IPS-15b (cell line): Measurements from ENCODE around the gene CAPS2.
"Not testable (repeated sequence)": the region's sequence is repeated elsewhere in the genome, so short reads cannot be mapped to it uniquely, and the experiment has no call there.

Experiments
- H3K27me3 ChIP-seq: one replicate; pipeline ENCODE4 v1.6.1; 2013; ENCODE audit warnings: low read length; ENCODE audit not compliant: control insufficient read depth, insufficient read depth
- H3K36me3 ChIP-seq: one replicate; pipeline ENCODE4 v1.6.1; 2013; ENCODE audit warnings: low read length; ENCODE audit not compliant: control insufficient read depth, insufficient read depth
- H3K4me1 ChIP-seq: one replicate; pipeline ENCODE4 v1.6.1; 2013; ENCODE audit warnings: mild to moderate bottlenecking, low read length; ENCODE audit not compliant: control insufficient read depth, insufficient read depth
- H3K4me3 ChIP-seq: one replicate; pipeline ENCODE4 v1.5.1; 2013; ENCODE audit warnings: low read depth, low read length
- H3K9ac ChIP-seq: one replicate; pipeline ENCODE4 v1.6.1; 2013; ENCODE audit warnings: low read depth, mild to moderate bottlenecking, low read length
- H3K9me3 ChIP-seq: one replicate; pipeline ENCODE4 v1.6.1; 2013; ENCODE audit warnings: mild to moderate bottlenecking, low read length; ENCODE audit not compliant: control insufficient read depth, insufficient read depth

Gene CAPS2

DNA sequence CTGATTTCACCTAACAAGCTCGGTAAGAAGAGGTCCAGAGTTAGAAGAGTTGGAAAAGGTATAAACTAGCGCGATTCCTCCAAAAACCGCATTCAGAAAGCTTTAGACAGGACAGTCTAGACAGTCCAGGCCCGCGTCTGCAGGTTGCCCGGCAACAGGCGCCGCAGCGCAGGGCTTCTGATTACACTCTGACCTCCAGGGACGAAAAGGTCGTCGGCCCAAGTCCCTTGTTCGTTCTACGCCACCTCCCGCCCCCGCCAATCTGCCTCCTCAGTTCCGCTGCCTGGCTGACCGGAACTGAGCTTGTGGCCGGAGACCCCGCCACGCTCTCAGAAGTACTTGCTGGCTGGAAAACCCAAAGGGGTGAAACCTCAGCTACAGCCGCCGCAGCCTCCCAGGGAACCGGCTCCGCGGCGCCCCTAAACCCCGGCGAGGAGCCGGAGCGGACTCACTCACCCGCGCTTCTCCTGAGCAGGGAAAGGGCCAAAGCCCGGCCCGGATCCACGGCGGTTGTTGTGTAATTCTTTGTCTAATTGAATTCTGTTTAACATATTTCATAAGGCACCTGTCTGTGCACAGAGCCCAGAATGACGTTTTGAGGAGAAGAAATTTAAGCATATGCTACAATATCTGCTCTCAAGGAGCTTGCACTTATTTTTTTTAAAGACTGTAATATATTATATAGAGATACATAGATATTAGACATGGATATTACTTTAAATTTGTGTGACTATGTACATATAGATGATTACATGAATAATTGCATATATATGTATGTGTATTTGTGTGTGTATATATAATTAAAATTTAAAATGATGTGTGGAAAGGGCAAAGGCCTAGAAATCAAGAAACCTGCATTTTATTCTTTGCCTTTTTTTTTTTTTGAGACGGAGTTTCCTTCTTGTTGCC is at the start of gene CAPS2:
TSS of gene CAPS2 (minus strand) at position 407 of the 909 bp plus-strand sequence. CDS start 3,826 bp downstream, outside the sequence.
- peak within 1 kb of the TSS; percentile 81 for H3K4me3 ChIP-seq
- no peaks in the 10 kb centered on the region for H3K36me3 ChIP-seq
- H3K9me3 ChIP-seq, result no peaks in the 10 kb centered on the region
- H3K27me3 ChIP-seq, result no peaks in the 10 kb centered on the region
- no peaks in the 10 kb centered on the region for H3K4me1 ChIP-seq
- peak within 1 kb of the TSS; percentile 38 for H3K9ac ChIP-seq

DNA sequence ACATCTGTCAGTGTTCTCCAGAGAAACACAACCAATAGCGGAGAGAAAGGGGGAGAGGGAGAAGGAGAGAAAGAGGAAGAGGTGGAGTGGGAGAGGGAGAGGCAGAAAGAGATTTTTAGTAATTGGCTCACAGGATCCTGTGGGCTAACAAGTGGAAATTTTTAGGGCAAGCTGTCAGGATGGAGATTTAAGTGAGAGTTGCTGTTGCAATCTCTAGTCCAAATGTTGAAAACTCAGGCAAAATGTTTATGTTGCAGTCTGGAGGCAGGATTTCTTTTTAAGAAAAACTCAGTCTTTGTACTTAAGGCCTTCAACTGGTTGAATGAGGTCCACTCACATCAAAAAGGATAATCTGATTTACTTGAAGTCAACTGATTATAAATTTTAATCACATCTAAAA is 48.2 kb upstream of the CAPS2 start:
- no peaks in the 10 kb centered on the region for H3K9me3 ChIP-seq
- no peaks in the 10 kb centered on the region for H3K4me1 ChIP-seq
- H3K27me3 ChIP-seq, result no peaks in the 10 kb centered on the region
- H3K36me3 ChIP-seq, result no peaks in the 10 kb centered on the region
- no peak overlapping the region for H3K4me3 ChIP-seq
- H3K9ac ChIP-seq, result no peak overlapping the region

GRCh38 chr12:75374971-75375370 is 44.8 kb upstream of the CAPS2 start:
- no peak overlapping the region for H3K4me3 ChIP-seq
- no peaks in the 10 kb centered on the region for H3K27me3 ChIP-seq
- H3K9ac ChIP-seq, result no peak overlapping the region
- H3K9me3 ChIP-seq, result no peaks in the 10 kb centered on the region
- no peaks in the 10 kb centered on the region for H3K4me1 ChIP-seq
- H3K36me3 ChIP-seq, result no peaks in the 10 kb centered on the region

GRCh38 chr12:75366629-75367028 is 36.5 kb upstream of the CAPS2 start:
- H3K27me3 ChIP-seq, result no peaks in the 10 kb centered on the region
- H3K4me3 ChIP-seq, result no peak overlapping the region
- H3K9me3 ChIP-seq, result no peaks in the 10 kb centered on the region
- no peaks in the 10 kb centered on the region for H3K36me3 ChIP-seq
- no peak overlapping the region for H3K9ac ChIP-seq
- peaks cover 2% of the 10 kb centered on the region for H3K4me1 ChIP-seq

GRCh38 chr12:75364919-75365318 is 34.8 kb upstream of the CAPS2 start:
- H3K9ac ChIP-seq, result no peak overlapping the region

DNA sequence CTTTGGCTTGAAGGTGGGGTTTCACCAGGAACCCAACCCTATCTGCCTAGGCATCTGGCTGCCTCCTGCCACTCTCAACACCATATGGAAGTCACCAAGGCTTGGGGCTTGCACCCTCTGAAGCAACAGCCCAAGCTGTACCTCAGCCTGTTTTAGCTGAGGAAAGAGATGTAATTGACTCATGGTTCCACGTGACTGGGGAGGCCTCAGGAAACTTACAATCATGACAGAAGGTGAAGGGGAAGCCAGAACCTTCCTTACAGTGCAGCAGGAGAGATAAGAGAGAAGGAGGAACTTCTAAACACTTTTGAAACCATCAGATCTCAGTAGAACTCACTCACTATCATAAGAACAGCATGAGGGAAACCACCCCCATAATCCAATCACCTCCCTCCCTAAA is 31.3 kb upstream of the CAPS2 start:
- Histone ChIP-seq H3K9ac (no peak overlapping the region), H3K4me1 (peaks cover 2% of the 10 kb centered on the region), H3K9me3 (no peaks in the 10 kb centered on the region), H3K27me3 (no peaks in the 10 kb centered on the region), H3K4me3 (no peak overlapping the region), H3K36me3 (no peaks in the 10 kb centered on the region)

More at GRCh38 chr12:75364919-75365318, 34.8 kb upstream of the CAPS2 start:
- Histone ChIP-seq H3K9me3 (no peaks in the 10 kb centered on the region), H3K4me1 (peaks cover 2% of the 10 kb centered on the region), H3K4me3 (no peak overlapping the region), H3K27me3 (no peaks in the 10 kb centered on the region), H3K36me3 (no peaks in the 10 kb centered on the region)

DNA sequence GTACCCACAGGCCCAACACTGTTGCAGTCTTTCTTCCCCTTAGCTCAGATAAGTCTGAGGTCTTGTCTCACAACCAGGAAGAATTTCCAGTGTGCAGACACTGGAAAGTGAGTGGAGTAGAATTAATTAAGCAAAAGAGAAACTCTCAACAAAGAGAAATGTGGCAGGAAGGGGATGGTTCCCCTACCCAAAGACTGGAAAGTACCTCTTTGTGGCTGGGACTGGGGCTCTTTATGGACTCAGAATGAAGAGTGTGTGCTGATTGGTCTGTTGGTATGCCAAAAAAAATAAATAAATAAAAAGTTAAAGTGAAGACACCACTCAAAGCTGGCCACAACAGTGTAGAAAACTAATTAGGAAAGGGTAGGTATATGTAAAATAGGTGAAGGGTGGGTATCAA is 30.8 kb upstream of the CAPS2 start:
- H3K36me3 ChIP-seq, result no peaks in the 10 kb centered on the region
- no peaks in the 10 kb centered on the region for H3K4me1 ChIP-seq
- no peaks in the 10 kb centered on the region for H3K9me3 ChIP-seq
- H3K4me3 ChIP-seq, result no peak overlapping the region
- H3K27me3 ChIP-seq, result no peaks in the 10 kb centered on the region
- no peak overlapping the region for H3K9ac ChIP-seq

DNA sequence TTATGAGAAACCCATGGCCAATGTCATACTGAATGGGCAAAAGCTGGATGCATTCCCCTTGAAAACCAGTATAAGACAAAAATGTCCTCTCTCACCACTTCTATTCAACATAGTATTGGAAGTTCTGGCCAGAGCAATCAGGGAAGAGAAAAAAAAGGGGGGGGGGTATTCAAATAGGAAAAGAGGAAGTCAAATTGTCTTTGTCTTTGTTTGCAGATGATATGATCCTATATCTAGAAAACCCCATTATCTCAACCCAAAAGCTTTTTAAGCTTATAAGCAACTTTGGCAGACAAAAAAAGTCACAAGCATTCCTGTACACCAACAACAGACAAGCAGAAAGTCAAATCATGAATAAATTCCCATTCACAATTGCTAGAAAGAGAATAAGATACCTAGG is 23.9 kb upstream of the CAPS2 start:
- no peak overlapping the region for H3K9ac ChIP-seq
- no peak overlapping the region for H3K4me3 ChIP-seq
- H3K9me3 ChIP-seq, result no peaks in the 10 kb centered on the region
- H3K27me3 ChIP-seq, result no peaks in the 10 kb centered on the region
- no peaks in the 10 kb centered on the region for H3K4me1 ChIP-seq
- H3K36me3 ChIP-seq, result no peaks in the 10 kb centered on the region

GRCh38 chr12:75350413-75350812 is 20.3 kb upstream of the CAPS2 start:
- H3K27me3 ChIP-seq, result no peaks in the 10 kb centered on the region

DNA sequence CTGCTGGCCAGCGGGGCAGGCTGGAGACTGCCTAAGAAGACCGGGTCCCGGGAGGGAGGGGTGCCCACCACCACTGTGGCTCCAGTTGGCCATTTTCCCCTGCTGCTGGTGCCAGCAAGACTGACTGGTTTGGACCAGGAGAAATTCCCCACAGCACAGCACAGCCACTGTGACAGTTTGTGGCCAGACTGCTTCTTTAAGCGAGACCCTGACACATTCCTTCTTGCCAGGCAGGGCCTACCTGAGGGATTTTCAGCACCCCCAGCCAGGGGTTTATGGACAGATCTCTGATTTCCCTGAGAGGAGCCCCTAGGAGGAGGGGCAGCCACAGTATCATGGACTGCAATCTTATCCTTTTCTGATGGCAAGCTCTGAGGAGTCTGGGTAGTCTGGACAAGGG is 19.8 kb upstream of the CAPS2 start:
- Histone ChIP-seq H3K9ac (no peak overlapping the region), H3K36me3 (no peaks in the 10 kb centered on the region), H3K27me3 (no peaks in the 10 kb centered on the region), H3K4me3 (no peak overlapping the region), H3K4me1 (no peaks in the 10 kb centered on the region), H3K9me3 (no peaks in the 10 kb centered on the region)

More at GRCh38 chr12:75350413-75350812, 20.3 kb upstream of the CAPS2 start:
- H3K9me3 ChIP-seq, result no peaks in the 10 kb centered on the region
- H3K36me3 ChIP-seq, result no peaks in the 10 kb centered on the region
- H3K4me3 ChIP-seq, result no peak overlapping the region
- no peaks in the 10 kb centered on the region for H3K4me1 ChIP-seq
- no peak overlapping the region for H3K9ac ChIP-seq

GRCh38 chr12:75346215-75346614 is 16.1 kb upstream of the CAPS2 start:
- H3K36me3 ChIP-seq, H3K4me3 ChIP-seq, H3K9ac ChIP-seq, H3K27me3 ChIP-seq, H3K4me1 ChIP-seq, H3K9me3 ChIP-seq: not testable (repeated sequence)

GRCh38 chr12:75345531-75345930 is 15.4 kb upstream of the CAPS2 start:
- no peaks in the 10 kb centered on the region for H3K9me3 ChIP-seq
- no peaks in the 10 kb centered on the region for H3K27me3 ChIP-seq
- no peaks in the 10 kb centered on the region for H3K36me3 ChIP-seq
- no peaks in the 10 kb centered on the region for H3K4me1 ChIP-seq
- H3K9ac ChIP-seq, result no peak overlapping the region
- H3K4me3 ChIP-seq, result no peak overlapping the region
